ENCODE results near the gene KIZ.

DNA sequence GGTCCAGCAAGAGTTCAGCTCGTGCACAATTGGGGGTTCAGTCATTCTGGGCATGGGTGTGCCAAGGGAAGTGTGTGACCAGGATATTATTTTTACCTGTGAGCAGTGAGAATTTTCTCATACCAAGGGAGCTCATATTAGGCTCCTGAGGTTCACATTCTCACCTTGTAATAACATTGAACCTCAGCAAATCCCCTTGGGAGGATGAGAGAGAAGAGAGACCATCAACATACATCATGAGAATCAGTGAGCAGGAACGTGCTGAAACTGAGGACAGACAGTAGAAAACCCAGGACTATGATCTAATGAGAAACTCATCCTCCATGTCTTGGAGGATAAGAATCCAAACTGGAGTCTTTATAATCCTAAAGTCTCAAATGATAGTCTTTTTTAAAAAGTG, 143.9 kb downstream of the KIZ start:
- TF ChIP-seq, protein P1, sequence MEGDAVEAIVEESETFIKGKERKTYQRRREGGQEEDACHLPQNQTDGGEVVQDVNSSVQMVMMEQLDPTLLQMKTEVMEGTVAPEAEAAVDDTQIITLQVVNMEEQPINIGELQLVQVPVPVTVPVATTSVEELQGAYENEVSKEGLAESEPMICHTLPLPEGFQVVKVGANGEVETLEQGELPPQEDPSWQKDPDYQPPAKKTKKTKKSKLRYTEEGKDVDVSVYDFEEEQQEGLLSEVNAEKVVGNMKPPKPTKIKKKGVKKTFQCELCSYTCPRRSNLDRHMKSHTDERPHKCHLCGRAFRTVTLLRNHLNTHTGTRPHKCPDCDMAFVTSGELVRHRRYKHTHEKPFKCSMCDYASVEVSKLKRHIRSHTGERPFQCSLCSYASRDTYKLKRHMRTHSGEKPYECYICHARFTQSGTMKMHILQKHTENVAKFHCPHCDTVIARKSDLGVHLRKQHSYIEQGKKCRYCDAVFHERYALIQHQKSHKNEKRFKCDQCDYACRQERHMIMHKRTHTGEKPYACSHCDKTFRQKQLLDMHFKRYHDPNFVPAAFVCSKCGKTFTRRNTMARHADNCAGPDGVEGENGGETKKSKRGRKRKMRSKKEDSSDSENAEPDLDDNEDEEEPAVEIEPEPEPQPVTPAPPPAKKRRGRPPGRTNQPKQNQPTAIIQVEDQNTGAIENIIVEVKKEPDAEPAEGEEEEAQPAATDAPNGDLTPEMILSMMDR (IDR thresholded peaks at IDR 0.05): no peak
- TF ChIP-seq POLR2A (IDR thresholded peaks at IDR 0.05): no peak

Measured in heart left ventricle (tissue), 13 donors.